Keratinocyte (primary cell): ENCODE results near the gene IFT88. TPM values are rescaled to one million over a fixed set of nuclear protein-coding genes. Genes with fewer than 3 reads are reported as not detected.

Experiments
- DNase-seq: peaks from one replicate; pipeline ENCODE4 v3.0.0-alpha.2; 2011; ENCODE audit warnings: low read depth, missing footprints, low spot score
- FAIRE-seq: peaks from 2 replicates; lab custom pipeline; 2011; peaks lifted over from hg19 to GRCh38; lab: Jason Lieb, UNC
- H2AFZ ChIP-seq: 2 replicates; pipeline ENCODE4 v1.6.0; 2012; ENCODE audit warnings: low read length, control low read depth, inconsistent platforms; ENCODE audit not compliant: control insufficient read depth
- H3K27ac ChIP-seq: 2 replicates; pipeline ENCODE4 v1.5.1; 2011; ENCODE audit warnings: low read length; ENCODE audit not compliant: control insufficient read depth, insufficient read depth
- H3K27me3 ChIP-seq: 3 replicates; pipeline ENCODE4 v1.6.0; 2011; ENCODE audit warnings: low read length; ENCODE audit not compliant: control insufficient read depth, insufficient read depth; ENCODE audit errors: extremely low read depth
- H3K36me3 ChIP-seq, 2 experiments: 2 replicates in 1 of 2; 3 replicates in 1 of 2; pipeline ENCODE4 v1.5.1; 2011; ENCODE audit warnings: low read length in 2 of 2, mild to moderate bottlenecking in 1 of 2; ENCODE audit not compliant: control insufficient read depth in 2 of 2, insufficient read depth in 2 of 2; ENCODE audit errors: extremely low read depth in 1 of 2
- H3K4me1 ChIP-seq: 3 replicates; pipeline ENCODE4 v1.5.1; 2011; ENCODE audit warnings: low read length; ENCODE audit not compliant: control insufficient read depth, insufficient read depth; ENCODE audit errors: extremely low read depth
- H3K4me2 ChIP-seq: 3 replicates; pipeline ENCODE4 v1.6.0; 2011; ENCODE audit warnings: low read depth, low read length; ENCODE audit not compliant: control insufficient read depth, insufficient read depth; ENCODE audit errors: extremely low read depth
- H3K4me3 ChIP-seq, 3 experiments: fragments of 200-600 bp in 1 of 3; sonication (generic) in 1 of 3; 2 replicates in 2 of 3; 3 replicates in 1 of 3; pipeline ENCODE4 v1.5.1; 2011 to 2016; ENCODE audit warnings: low read length in 3 of 3, mild to moderate bottlenecking in 3 of 3, control low read depth in 2 of 3, inconsistent platforms in 1 of 3, low read depth in 1 of 3, mixed read lengths in 1 of 3, mixed run types in 1 of 3, moderate library complexity in 1 of 3; ENCODE audit not compliant: control insufficient read depth in 2 of 3, insufficient read depth in 2 of 3; ENCODE audit errors: extremely low read depth in 1 of 3
- H3K79me2 ChIP-seq: 2 replicates; pipeline ENCODE4 v1.6.0; 2012; ENCODE audit warnings: low read length; ENCODE audit not compliant: control insufficient read depth, insufficient read depth
- H3K9ac ChIP-seq: 3 replicates; pipeline ENCODE4 v1.6.0; 2011; ENCODE audit warnings: low read length; ENCODE audit not compliant: control insufficient read depth, insufficient read depth; ENCODE audit errors: extremely low read depth
- H3K9me1 ChIP-seq: 3 replicates; pipeline ENCODE4 v1.6.0; 2011; ENCODE audit warnings: low read length; ENCODE audit not compliant: control insufficient read depth, insufficient read depth; ENCODE audit errors: extremely low read depth
- H3K9me3 ChIP-seq: 2 replicates; pipeline ENCODE4 v1.5.1; 2012; ENCODE audit warnings: low read depth, low read length; ENCODE audit not compliant: control insufficient read depth
- H4K20me1 ChIP-seq: 3 replicates; pipeline ENCODE4 v1.6.0; 2011; ENCODE audit warnings: low read length; ENCODE audit not compliant: control insufficient read depth, insufficient read depth; ENCODE audit errors: extremely low read depth
- CTCF ChIP-seq, 3 experiments: IDR thresholded peaks in 1 of 3; conservative IDR thresholded peaks in 1 of 3; optimal IDR thresholded peaks in 1 of 3; 2 replicates in 2 of 3; 3 replicates in 1 of 3; pipeline versions ENCODE3 to v1.5.1; 2011; ENCODE audit warnings: low read length in 3 of 3, mild to moderate bottlenecking in 3 of 3, moderate library complexity in 2 of 3, control low read depth in 1 of 3, inconsistent platforms in 1 of 3; ENCODE audit not compliant: insufficient read depth in 2 of 3; ENCODE audit errors: extremely low read depth in 1 of 3
- EZH2 ChIP-seq: IDR thresholded peaks from one replicate; pipeline ENCODE4 v1.6.1; 2012; ENCODE audit warnings: inconsistent platforms, mild to moderate bottlenecking, low read length, moderate library complexity
- dilution Hi-C: fragments of 300-500 bp; cut with MboI; formaldehyde crosslinking; loops from one replicate; pipeline ENCODE4 v1.7.0; 2020; ENCODE audit warnings: low sequenced_read_pairs; ENCODE audit not compliant: extremely low pct_ligation_motif_present
- polyA plus RNA-seq, 5 experiments: library from polyadenylated mRNA; depleted of rRNA in 3 of 5; stranded (reverse) in 3 of 5; stranded (forward) in 1 of 5; unstranded in 1 of 5; fragments of >200 nt; gene quantifications; 1 replicate in 1 of 5; 2 replicates in 3 of 5; 3 replicates in 1 of 5; pipeline versions ENCODE4 v1.2.1 to v1.2.3, GENCODE V29; 2011 to 2012; ENCODE audit warnings: missing spikeins in 2 of 5, low read depth in 1 of 5, low replicate concordance in 1 of 5

Gene IFT88
- polyA plus RNA-seq, 1 donor (not counting 4 experiments of a cell fraction or from before 2014, with no cell fraction given) = 9.5 TPM

- H3K27me3 ChIP-seq = peaks cover 17% of the 10 kb centered on the region
- no peaks in the 10 kb centered on the region for H3K9me1 ChIP-seq
- no peak for TF ChIP-seq EZH2
- no peak for TF ChIP-seq CTCF (optimal IDR thresholded peaks at IDR 0.05 in 1 of 3, IDR thresholded peaks at IDR 0.05 in 1 of 3, conservative IDR thresholded peaks at IDR 0.05 in 1 of 3; ENCODE audit: extremely low read depth in 1 of 3, insufficient read depth in 2 of 3, low read length in 3 of 3)
- H3K4me1 ChIP-seq = no peaks in the 10 kb centered on the region
- H3K9ac ChIP-seq = no peak overlapping the region
- H3K4me3 ChIP-seq = no peak overlapping the region
- H3K79me2 ChIP-seq = no peaks in the 10 kb centered on the region
- no peak for FAIRE-seq
- dilution Hi-C loops = no loop called here
- no peak overlapping the region for H2AFZ ChIP-seq
- no peaks in the 10 kb centered on the region for H3K9me3 ChIP-seq
- no peaks in the 10 kb centered on the region for H4K20me1 ChIP-seq
- no peak overlapping the region for H3K4me2 ChIP-seq
- H3K36me3 ChIP-seq = no peaks in the 10 kb centered on the region
- no peak for DNase-seq
- H3K27ac ChIP-seq = no peak overlapping the region
Measured at GRCh38 chr13:20714563-20715329, 147.8 kb downstream of the IFT88 start.

GRCh38 chr13:20715330-20715712 lies 148.4 kb downstream of the IFT88 start:
- no peaks in the 10 kb centered on the region for H3K4me1 ChIP-seq
- no peak overlapping the region for H3K4me2 ChIP-seq
- H3K9me1 ChIP-seq = no peaks in the 10 kb centered on the region
- no peak for DNase-seq
- no peaks in the 10 kb centered on the region for H4K20me1 ChIP-seq
- H3K79me2 ChIP-seq = no peaks in the 10 kb centered on the region
- peaks cover 23% of the 10 kb centered on the region for H3K27me3 ChIP-seq
- TF ChIP-seq EZH2 = no peak
- TF ChIP-seq CTCF (optimal IDR thresholded peaks at IDR 0.05 in 1 of 3, IDR thresholded peaks at IDR 0.05 in 1 of 3, conservative IDR thresholded peaks at IDR 0.05 in 1 of 3; ENCODE audit: extremely low read depth in 1 of 3, insufficient read depth in 2 of 3, low read length in 3 of 3) = no peak
- H2AFZ ChIP-seq = no peak overlapping the region
- dilution Hi-C loops = no loop called here
- H3K9me3 ChIP-seq = no peaks in the 10 kb centered on the region
- H3K27ac ChIP-seq = no peak overlapping the region
- no peak overlapping the region for H3K4me3 ChIP-seq
- H3K9ac ChIP-seq = no peak overlapping the region
- no peaks in the 10 kb centered on the region for H3K36me3 ChIP-seq
- no peak for FAIRE-seq
